ENCODE data around the gene PSME2. TPM values are rescaled to one million over a fixed set of nuclear protein-coding genes. Genes with fewer than 3 reads are reported as not detected.

PSME2 gene
- total and polyA plus RNA-seq, 12 donors: 107 to 752 (median 243) TPM

- no peaks in the 10 kb centered on the region for H3K27me3 ChIP-seq
- peak overlapping the region; percentile 80 to 99 (median 96) for H3K27ac ChIP-seq
- TF ChIP-seq CTCF (IDR thresholded peaks at IDR 0.05) (no peak), POLR2A (IDR thresholded peaks at IDR 0.05) (no peak)
- peaks cover 16 to 30% of the 10 kb centered on the region in 2 donors for H3K4me1 ChIP-seq (replicated peaks in 1 of 2)
- H3K9me3 ChIP-seq (replicated peaks in 1 of 3): no peaks in the 10 kb centered on the region
- intact Hi-C loops (cut with DNase I): no loop called here
- H3K4me3 ChIP-seq: peak overlapping the region; percentile 81 to 97 (median 84)
- no peak for DNase-seq
- H3K36me3 ChIP-seq (replicated peaks in 1 of 2): peaks cover 0 to 27% of the 10 kb centered on the region in 2 donors
- 45 to 52% (median 48%) methylated on average over 3 to 8 of the region's 8 CpGs for WGBS, 4 donors
These were observed 48.4 kb upstream of the PSME2 start for GRCh38 chr14:24194873-24195185.

GRCh38 chr14:24194186-24194872, 47.9 kb upstream of the PSME2 start:
- DNase-seq: no peak
- Histone ChIP-seq H3K4me1 (replicated peaks in 1 of 2) (peaks cover 16 to 31% of the 10 kb centered on the region in 2 donors), H3K27ac (peak overlapping the region; percentile 80 to 99 (median 96)), H3K9me3 (replicated peaks in 1 of 3) (no peaks in the 10 kb centered on the region), H3K27me3 (no peaks in the 10 kb centered on the region), H3K4me3 (peak overlapping the region in 1 of 4 donors; percentile 81), H3K36me3 (replicated peaks in 1 of 2) (peaks cover 0 to 31% of the 10 kb centered on the region in 2 donors)
- intact Hi-C loops (cut with DNase I): no loop called here
- TF ChIP-seq POLR2A (IDR thresholded peaks at IDR 0.05) (no peak), CTCF (IDR thresholded peaks at IDR 0.05) (no peak)
- 78 to 82% (median 80%) methylated on average over 5 to 7 of the region's 7 CpGs for WGBS, 4 donors

- WGBS, 4 donors: 91 to 96% (median 95%) methylated on average over 13 to 15 of the region's 15 CpGs
- intact Hi-C loops (cut with DNase I): no loop called here
- no peaks in the 10 kb centered on the region for H3K9me3 ChIP-seq (replicated peaks in 1 of 3)
- peaks cover 0 to 31% of the 10 kb centered on the region in 2 donors for H3K36me3 ChIP-seq (replicated peaks in 1 of 2)
- H3K27me3 ChIP-seq: no peaks in the 10 kb centered on the region
- H3K27ac ChIP-seq: no peak overlapping the region
- no peak overlapping the region for H3K4me3 ChIP-seq
- no peak for DNase-seq
- peaks cover 21 to 33% of the 10 kb centered on the region in 2 donors for H3K4me1 ChIP-seq (replicated peaks in 1 of 2)
- no peak for TF ChIP-seq CTCF (IDR thresholded peaks at IDR 0.05)
- no peak for TF ChIP-seq POLR2A (IDR thresholded peaks at IDR 0.05)
These were observed 46.5 kb upstream of the PSME2 start for GRCh38 chr14:24192933-24193332.

- intact Hi-C loops (cut with DNase I): no loop called here
- H3K36me3 ChIP-seq (replicated peaks in 1 of 2): peaks cover 0 to 43% of the 10 kb centered on the region in 2 donors
- H3K9me3 ChIP-seq (replicated peaks in 1 of 3): no peaks in the 10 kb centered on the region
- WGBS, 4 donors: 90 to 91% (median 91%) methylated on average over 10 of the region's 10 CpGs
- H3K4me1 ChIP-seq (replicated peaks in 1 of 2): peaks cover 17 to 26% of the 10 kb centered on the region in 2 donors
- no peaks in the 10 kb centered on the region for H3K27me3 ChIP-seq
- TF ChIP-seq CTCF (IDR thresholded peaks at IDR 0.05) (no peak), POLR2A (IDR thresholded peaks at IDR 0.05) (no peak)
- H3K4me3 ChIP-seq: no peak overlapping the region
- no peak overlapping the region for H3K27ac ChIP-seq
- no peak for DNase-seq
These were observed 44.0 kb upstream of the PSME2 start for GRCh38 chr14:24190416-24190815.
